ENCODE measurements around the gene LSMEM2.
A peak's percentile ranks its signal among the peaks of the same experiment; 100 is the strongest.

Gene LSMEM2

DNA sequence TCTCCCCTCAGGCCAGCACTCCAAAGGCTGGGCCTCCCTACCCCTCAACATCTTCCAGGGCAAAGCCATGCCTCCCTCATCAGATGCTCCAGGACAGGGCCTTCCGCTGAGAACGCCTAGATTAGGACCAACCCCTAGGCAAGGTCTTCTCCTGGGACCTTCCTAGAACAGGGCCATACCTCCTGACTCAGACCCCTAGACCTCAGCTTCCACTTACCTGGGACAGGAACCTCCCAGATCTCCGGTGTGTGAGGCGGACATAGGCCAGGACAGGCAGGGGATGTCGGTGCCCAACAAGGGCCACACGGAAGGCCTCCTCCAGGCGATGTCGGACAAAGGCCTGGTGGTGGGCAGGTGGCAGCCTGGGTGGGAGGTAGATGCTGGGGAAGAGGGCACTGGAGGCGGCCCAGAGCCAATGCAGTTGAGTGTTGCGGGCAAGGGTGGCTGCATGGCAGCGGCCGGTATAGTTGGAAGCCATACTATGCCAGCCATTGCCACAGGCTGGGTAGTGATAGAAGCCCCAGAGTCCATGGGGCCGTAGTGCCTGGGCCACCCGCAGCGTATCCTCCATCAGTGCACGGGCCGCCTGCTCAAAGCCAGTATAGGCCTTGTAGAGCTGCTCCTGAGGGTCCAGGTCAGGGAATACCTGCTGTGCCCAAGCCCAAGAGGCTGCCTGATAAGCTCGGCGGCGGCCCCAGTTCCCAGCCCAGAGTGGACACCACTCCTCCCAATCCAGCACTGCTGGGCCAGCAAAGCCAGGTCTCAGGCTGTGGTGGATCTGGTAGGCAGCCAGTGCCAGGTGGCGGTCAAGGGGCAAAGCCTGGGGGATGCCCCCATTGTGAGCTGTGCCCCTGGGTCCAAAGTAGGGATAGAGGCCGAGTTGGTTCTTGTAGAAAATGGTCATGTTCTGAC is 15.9 kb downstream of the LSMEM2 start:
- Histone ChIP-seq H3K27me3 (ENCODE audit: insufficient read depth, low read length) (no peaks in the 10 kb centered on the region), H3K4me3 (ENCODE audit: low read depth, low read length) (no peak overlapping the region), H3K4me1 (ENCODE audit: control insufficient read depth, insufficient read depth, low read length, unreplicated experiment) (peaks cover 11% of the 10 kb centered on the region), H3K79me2 (ENCODE audit: control insufficient read depth, insufficient read depth, low read length, unreplicated experiment) (peaks cover 27% of the 10 kb centered on the region), H2AFZ (ENCODE audit: low read length, unreplicated experiment) (no peak overlapping the region), H3K36me3 (ENCODE audit: insufficient read depth, low read length) (no peaks in the 10 kb centered on the region; the same call in 1 of the 2 replicates), H3K27ac (ENCODE audit: low read depth, low read length) (no peak overlapping the region)

DNA sequence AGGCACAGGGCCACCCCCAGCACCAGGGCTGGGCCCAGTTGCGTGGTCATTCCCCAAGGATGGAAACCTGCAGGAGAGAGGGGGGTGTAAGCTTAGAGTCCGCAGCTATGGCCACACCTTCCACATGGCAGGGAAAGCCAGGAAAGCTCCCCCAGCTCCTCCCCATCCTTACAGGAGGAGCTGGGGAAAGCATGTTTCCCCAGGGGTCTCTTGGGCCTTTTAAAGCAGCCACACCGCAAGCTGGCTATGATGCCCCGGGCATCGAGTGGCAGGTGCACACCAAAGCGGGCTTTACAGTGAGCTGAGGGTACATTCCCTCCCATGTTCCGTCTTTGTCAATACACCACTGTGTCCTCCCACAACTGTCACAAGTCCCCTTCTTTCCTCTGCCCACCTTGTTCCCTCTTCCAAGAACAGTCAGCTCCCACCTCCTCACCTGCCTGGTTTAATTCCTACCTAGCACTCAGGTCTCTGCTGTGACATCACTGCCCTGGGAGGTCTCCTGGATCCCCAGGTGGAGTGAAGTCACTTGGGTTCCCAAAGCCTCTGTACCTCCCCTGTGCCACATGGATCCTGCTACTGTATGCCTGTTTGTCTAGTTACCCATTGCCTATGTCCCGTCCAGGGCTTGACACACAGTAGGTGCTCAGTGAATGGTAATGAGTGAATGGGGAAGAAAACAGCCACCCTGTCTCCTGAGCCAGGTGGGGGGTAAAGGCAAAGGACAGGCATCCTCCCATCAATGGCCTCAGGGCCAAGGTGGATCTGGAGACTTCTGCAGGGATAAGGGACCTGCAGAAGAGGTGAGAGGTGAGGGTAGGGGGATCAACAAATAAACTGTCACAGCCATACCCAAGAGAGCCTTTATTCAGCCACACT is 16.9 kb downstream of the LSMEM2 start:
- Histone ChIP-seq H3K27ac (ENCODE audit: low read depth, low read length) (no peak overlapping the region), H3K27me3 (ENCODE audit: insufficient read depth, low read length) (no peaks in the 10 kb centered on the region), H3K79me2 (ENCODE audit: control insufficient read depth, insufficient read depth, low read length, unreplicated experiment) (peaks cover 17% of the 10 kb centered on the region), H3K4me1 (ENCODE audit: control insufficient read depth, insufficient read depth, low read length, unreplicated experiment) (peaks cover 20% of the 10 kb centered on the region), H3K36me3 (ENCODE audit: insufficient read depth, low read length) (no peaks in the 10 kb centered on the region), H3K4me3 (ENCODE audit: low read depth, low read length) (no peak overlapping the region), H2AFZ (ENCODE audit: low read length, unreplicated experiment) (no peak overlapping the region)

DNA sequence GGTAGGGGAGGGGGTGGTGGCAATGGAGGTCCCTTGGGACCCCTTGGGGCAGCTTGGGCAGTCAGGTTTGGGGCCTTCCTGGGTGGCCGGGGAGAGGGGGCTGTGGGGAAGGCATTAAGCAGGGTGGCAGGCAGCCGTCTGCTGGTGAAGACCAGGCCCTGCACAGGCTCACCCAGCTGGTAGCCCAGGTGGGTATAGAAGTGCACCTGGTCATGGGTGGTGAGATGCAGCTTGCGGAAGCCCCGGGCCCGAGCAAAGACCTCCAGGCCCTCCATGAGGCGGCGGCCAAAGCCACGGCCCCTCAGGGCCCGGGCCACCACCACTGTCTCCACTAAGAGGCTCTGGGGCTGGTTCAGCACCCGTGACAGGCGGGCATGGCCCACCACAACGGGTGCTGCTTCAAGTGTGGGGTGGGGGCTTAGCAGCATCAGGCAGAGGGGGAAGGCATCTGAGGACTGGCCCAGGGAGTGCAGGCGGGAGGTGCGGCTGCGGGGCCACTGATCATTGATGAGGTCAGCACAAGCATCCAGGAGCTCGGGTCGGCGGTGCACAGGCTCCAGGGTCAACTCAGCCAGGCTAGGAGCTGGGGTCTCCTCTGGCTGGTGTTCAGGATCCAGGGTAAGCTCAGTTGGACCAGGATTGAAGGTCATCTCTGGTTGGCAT is 18.0 kb downstream of the LSMEM2 start:
- H3K79me2 ChIP-seq (ENCODE audit: control insufficient read depth, insufficient read depth, low read length, unreplicated experiment), result peaks cover 6% of the 10 kb centered on the region
- no peaks in the 10 kb centered on the region for H3K27me3 ChIP-seq (ENCODE audit: insufficient read depth, low read length)
- H3K4me3 ChIP-seq (ENCODE audit: low read depth, low read length), result no peak overlapping the region; the same call in 1 of the 2 replicates
- peaks cover 20% of the 10 kb centered on the region for H3K4me1 ChIP-seq (ENCODE audit: control insufficient read depth, insufficient read depth, low read length, unreplicated experiment)
- H3K27ac ChIP-seq (ENCODE audit: low read depth, low read length), result no peak overlapping the region
- no peaks in the 10 kb centered on the region for H3K36me3 ChIP-seq (ENCODE audit: insufficient read depth, low read length)
- H2AFZ ChIP-seq (ENCODE audit: low read length, unreplicated experiment), result no peak overlapping the region

DNA sequence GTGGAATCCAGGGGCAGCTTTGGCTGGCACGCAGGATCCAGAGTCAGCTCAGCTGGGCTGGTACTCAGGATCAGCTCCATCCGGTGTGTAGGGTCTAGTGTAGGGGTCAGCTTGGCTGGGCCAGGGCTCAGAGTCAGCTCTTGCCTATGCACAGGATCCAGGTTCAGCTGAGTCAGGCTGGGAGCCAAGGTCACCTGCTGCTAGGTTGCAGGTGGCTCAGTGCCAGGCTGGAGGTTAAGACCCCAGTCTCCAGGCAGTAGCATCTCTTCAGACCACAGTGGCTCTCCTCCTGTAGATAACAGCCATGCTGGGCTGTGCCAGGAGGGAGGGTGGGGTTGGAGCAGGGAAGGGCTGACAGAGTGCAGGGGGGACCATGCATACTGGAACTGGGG is 18.5 kb downstream of the LSMEM2 start:
- Histone ChIP-seq H3K36me3 (ENCODE audit: insufficient read depth, low read length) (no peaks in the 10 kb centered on the region), H3K4me1 (ENCODE audit: control insufficient read depth, insufficient read depth, low read length, unreplicated experiment) (peaks cover 20% of the 10 kb centered on the region), H3K27me3 (ENCODE audit: insufficient read depth, low read length) (no peaks in the 10 kb centered on the region), H3K79me2 (ENCODE audit: control insufficient read depth, insufficient read depth, low read length, unreplicated experiment) (peaks cover 3% of the 10 kb centered on the region), H2AFZ (ENCODE audit: low read length, unreplicated experiment) (no peak overlapping the region), H3K27ac (ENCODE audit: low read depth, low read length) (no peak overlapping the region), H3K4me3 (ENCODE audit: low read depth, low read length) (no peak overlapping the region; the same call in 1 of the 2 replicates)

DNA sequence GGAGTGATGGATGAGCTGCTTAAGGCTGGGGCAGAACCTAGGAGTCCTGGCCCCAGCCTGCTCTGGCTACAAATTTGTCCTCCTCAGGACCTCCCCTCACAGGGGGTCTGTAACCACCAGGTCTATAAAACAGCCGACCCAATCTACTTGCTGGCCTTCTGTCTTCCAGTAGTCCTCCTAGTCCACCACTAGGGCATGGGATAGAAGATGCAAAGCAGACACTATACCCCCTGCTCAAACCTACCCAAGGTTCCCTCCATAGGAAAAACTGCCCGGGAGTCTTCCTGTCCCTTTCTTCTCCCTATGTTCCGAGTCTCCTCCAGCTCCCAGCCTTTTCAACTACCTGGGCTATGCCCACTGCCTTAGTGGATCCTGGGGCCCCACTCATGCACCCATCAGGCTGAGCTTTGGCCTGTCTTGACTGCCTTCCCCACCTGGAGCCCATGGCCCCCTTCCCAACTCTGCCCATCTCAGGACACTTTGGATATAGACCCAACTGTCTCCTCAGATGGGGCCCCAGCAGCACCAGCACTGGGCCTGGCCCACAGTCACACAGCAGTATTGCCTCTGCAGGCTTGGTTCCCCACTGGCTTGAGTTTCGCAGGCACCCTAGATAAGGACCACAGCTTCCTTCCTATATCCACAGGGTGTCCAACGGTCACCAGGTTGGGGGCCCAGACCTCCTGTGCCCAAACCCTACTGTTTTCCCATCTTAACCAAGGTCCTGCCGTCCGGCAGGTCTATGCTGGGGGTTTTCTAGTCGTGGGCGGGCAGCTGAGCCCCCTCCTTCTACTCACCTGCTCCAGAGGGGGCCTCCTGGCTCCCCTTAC is 19.2 kb downstream of the LSMEM2 start:
- Histone ChIP-seq H3K27me3 (ENCODE audit: insufficient read depth, low read length) (no peaks in the 10 kb centered on the region), H3K79me2 (ENCODE audit: control insufficient read depth, insufficient read depth, low read length, unreplicated experiment) (peaks cover 5% of the 10 kb centered on the region), H3K4me3 (ENCODE audit: low read depth, low read length) (peak overlapping the region; percentile 90), H2AFZ (ENCODE audit: low read length, unreplicated experiment) (no peak overlapping the region), H3K36me3 (ENCODE audit: insufficient read depth, low read length) (no peaks in the 10 kb centered on the region), H3K4me1 (ENCODE audit: control insufficient read depth, insufficient read depth, low read length, unreplicated experiment) (peaks cover 15% of the 10 kb centered on the region), H3K27ac (ENCODE audit: low read depth, low read length) (no peak overlapping the region)

DNA sequence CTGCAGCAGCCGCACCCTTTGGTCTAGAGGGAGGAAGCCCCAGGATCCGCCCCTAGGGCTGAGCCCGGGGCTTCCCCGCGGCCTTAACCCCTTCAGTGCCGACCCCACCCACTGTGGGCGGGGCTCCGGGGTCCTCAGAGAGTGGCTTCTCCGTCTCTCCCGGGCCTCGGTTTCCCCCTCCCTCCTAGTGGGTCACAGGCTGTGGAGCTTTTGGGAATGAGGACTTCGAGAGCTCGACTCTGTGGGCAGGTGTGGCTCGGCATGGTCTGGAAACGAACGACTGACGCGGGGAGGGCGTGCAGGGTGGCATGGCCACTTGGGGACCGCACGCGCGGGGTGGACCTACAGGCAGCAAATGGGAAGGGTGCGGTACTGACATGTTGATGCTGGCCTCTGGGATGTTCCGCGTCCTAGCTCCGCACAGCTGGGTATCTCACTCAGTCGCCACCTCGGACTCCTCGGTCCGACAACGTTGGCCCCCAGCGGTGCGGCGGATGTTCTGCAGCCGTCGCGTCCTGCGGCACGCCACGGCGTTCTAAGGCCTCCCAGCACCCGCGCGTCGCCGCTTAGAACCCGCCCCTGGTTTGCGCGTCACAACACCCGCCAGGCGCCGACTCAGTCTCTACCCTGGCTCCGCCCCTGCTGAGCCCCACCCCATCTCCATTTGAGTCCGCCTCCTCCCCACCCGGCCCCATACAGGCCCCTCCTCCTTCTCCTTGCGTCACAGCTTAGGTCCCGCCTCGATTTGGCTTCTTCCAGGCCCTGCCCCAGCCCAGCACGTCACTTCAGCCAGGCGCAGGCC is 20.1 kb downstream of the LSMEM2 start, which contains the start of the genes HYAL3 and NAA80:
Gene HYAL3, minus strand, starts transcription at position 570 of the 802 bp plus-strand sequence. CDS start 3,803 bp downstream, outside the sequence.
Gene NAA80, minus strand, starts transcription at position 570 of the 802 bp plus-strand sequence. CDS start 1,942 bp downstream, outside the sequence.
- Histone ChIP-seq H3K4me1 (ENCODE audit: control insufficient read depth, insufficient read depth, low read length, unreplicated experiment) (peaks cover 20% of the 10 kb centered on the region), H3K27me3 (ENCODE audit: insufficient read depth, low read length) (no peaks in the 10 kb centered on the region), H3K4me3 (ENCODE audit: low read depth, low read length) (peak within 1 kb of the TSS; percentile 90), H3K79me2 (ENCODE audit: control insufficient read depth, insufficient read depth, low read length, unreplicated experiment) (peaks cover 5% of the 10 kb centered on the region), H3K36me3 (ENCODE audit: insufficient read depth, low read length) (no peaks in the 10 kb centered on the region), H3K27ac (ENCODE audit: low read depth, low read length) (peak within 1 kb of the TSS; percentile 82), H2AFZ (ENCODE audit: low read length, unreplicated experiment) (peak within 1 kb of the TSS; percentile 83)

DNA sequence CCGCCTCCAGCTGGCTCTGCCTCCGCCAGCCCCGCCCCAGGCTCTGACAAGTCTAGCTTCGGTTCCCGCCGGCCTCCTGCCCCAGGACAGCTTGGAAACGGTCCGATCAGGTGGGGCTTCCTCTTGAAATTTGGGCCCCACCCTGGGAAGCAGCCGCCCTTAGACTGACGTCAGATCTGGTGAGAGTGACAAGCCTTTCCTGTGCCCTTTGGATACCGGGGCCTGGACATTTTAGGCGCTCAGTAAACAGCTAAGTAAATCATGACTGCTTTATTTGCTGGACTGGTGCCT is 20.7 kb downstream of the LSMEM2 start:
- Histone ChIP-seq H3K27me3 (ENCODE audit: insufficient read depth, low read length) (no peaks in the 10 kb centered on the region), H3K79me2 (ENCODE audit: control insufficient read depth, insufficient read depth, low read length, unreplicated experiment) (peaks cover 5% of the 10 kb centered on the region), H3K4me1 (ENCODE audit: control insufficient read depth, insufficient read depth, low read length, unreplicated experiment) (peaks cover 20% of the 10 kb centered on the region), H2AFZ (ENCODE audit: low read length, unreplicated experiment) (peak overlapping the region; percentile 40), H3K4me3 (ENCODE audit: low read depth, low read length) (peak overlapping the region; percentile 76), H3K27ac (ENCODE audit: low read depth, low read length) (peak overlapping the region; percentile 82), H3K36me3 (ENCODE audit: insufficient read depth, low read length) (no peaks in the 10 kb centered on the region)

DNA sequence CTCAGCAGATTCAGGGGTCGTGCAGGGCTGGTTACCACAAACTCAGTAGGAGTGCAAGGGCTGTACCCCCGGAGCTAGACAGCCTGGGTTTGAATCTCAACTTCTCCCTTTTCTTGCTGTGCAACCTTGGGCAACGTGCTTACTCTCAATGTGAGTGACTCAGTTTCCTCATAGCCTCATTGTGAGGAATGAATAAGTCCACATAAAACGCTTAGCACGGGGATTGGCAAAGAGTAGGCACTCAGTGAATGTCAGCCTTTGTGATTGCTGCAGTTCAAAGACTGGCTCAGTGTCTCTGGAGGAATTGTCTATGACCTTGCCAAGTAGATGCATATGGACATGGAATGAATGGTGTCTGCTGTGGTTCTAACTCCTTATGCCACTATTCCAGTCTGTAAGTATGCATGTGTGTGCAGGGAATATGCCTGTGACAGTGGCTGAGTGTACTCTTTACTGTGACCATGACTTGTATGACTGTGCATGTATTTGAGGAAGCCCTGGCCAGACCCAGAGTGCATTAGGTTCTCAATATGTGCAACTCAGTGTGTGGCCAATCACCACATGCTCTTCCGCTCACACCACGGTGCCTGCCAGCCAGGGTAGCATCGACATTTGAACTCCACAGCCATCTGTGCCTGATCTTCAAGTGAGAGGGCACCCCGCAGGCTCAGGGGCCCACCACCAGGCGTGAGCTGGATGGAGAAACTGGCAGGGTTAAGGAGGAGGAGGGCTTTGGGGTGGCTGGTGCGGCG is 21.2 kb downstream of the LSMEM2 start:
- Histone ChIP-seq H3K4me1 (ENCODE audit: control insufficient read depth, insufficient read depth, low read length, unreplicated experiment) (peaks cover 20% of the 10 kb centered on the region), H3K79me2 (ENCODE audit: control insufficient read depth, insufficient read depth, low read length, unreplicated experiment) (peaks cover 5% of the 10 kb centered on the region), H3K36me3 (ENCODE audit: insufficient read depth, low read length) (no peaks in the 10 kb centered on the region), H2AFZ (ENCODE audit: low read length, unreplicated experiment) (peak overlapping the region; percentile 40), H3K27ac (ENCODE audit: low read depth, low read length) (peak overlapping the region; percentile 82), H3K4me3 (ENCODE audit: low read depth, low read length) (peak overlapping the region; percentile 76), H3K27me3 (ENCODE audit: insufficient read depth, low read length) (no peaks in the 10 kb centered on the region)

Measured in ACC112 (cell line).